ENCODE results near the gene DBN1.

DBN1 gene

DNA sequence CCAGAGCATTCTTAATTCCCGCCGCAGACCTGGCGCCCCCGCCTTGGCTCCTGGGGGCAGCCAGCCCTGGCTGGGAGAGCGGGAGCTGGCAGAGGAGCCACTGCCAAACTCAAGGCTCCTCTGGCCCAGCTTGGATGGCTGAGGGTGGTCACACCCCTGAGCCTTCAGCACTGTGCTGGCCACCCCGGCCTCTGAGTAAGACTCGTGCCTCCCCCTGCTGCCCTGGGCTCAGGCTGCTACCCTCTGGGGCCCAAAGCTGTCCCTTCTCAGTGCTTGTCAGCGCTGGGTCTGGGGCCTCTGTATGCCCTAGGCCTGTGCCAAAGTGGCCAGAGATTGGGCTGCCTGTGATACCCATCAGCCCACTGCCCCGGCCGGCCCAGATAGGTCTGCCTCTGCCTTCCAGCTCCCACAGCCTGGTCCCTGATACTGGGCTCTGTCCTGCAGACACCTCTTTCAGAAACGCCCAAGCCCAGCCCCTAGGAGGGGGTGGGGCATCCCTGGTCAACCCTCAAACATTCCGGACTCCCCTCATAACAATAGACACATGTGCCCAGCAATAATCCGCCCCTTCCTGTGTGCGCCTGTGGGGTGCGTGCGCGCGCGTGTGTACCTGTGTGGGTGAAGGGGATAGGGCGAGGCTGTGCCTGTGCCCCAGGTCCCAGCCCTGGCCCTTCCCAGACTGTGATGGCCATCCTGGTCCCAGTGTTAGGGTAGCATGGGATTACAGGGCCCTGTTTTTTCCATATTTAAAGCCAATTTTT, 31.2 kb downstream of the DBN1 start:
- peaks cover 6 to 36% of the 10 kb centered on the region in 2 donors for H3K36me3 ChIP-seq (ENCODE audit: control insufficient read depth in 1 of 2, insufficient read depth in 2 of 2, low read length in 2 of 2)
- H3K27ac ChIP-seq (ENCODE audit: low read depth, low read length), result no peak overlapping the region
- H3K27me3 ChIP-seq (ENCODE audit: control insufficient read depth in 1 of 2, insufficient read depth in 2 of 2, low read length in 2 of 2), result no peaks in the 10 kb centered on the region
- no peak overlapping the region for H3K9ac ChIP-seq (ENCODE audit: low read depth in 1 of 2, low read length in 2 of 2)
- H3K4me3 ChIP-seq (ENCODE audit: low read depth in 1 of 2, low read length in 2 of 2), result no peak overlapping the region
- peaks cover 7 to 14% of the 10 kb centered on the region in 2 donors for H3K4me1 ChIP-seq (ENCODE audit: control insufficient read depth in 1 of 2, insufficient read depth in 2 of 2, low read length in 2 of 2)
- no peaks in the 10 kb centered on the region for H3K9me3 ChIP-seq (ENCODE audit: control insufficient read depth in 1 of 2, low read length in 2 of 2)

DNA sequence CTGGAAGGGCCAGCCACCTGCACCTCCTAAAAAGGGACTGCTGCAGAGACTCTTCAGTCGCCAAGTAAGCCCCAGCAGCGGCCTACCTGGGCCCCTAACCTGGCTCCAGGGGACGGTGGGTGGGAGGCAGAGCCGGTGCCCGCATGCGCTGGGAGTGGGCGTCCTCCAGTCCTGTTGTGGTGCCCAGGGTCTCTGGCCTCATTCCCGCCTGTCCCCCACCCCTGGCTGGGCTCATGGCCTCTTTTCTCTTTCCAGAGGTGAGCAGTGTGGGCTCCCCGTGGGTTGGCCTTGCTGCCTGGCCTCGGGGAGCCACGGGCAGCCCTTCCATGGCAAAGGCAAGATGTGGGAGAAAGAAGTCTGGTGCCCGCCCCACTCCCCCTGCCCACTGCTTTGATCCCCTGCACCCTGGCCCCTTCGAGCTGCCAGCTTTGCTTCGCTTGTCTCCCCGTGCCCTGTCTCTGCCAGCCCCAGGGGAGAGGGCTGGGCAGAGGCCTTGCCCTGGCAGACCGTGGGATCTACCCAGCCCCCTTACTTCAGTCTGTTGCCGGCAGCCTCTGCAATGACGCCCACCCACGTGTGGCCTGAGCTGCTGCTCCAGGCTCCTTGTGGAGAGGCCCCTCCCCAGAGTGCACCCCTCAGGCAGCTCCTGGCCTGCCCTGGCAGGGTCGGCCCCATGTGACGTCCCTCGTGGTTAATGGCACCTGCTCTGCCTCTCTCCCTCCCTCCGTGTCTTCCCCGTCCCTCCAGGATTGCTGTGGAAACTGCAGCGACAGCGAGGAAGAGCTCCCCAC, 32.2 kb downstream of the DBN1 start:
- H3K4me3 ChIP-seq (ENCODE audit: low read depth in 1 of 2, low read length in 2 of 2), result no peak overlapping the region
- H3K9ac ChIP-seq (ENCODE audit: low read depth in 1 of 2, low read length in 2 of 2), result no peak overlapping the region
- H3K27ac ChIP-seq (ENCODE audit: low read depth, low read length), result no peak overlapping the region
- no peaks in the 10 kb centered on the region for H3K9me3 ChIP-seq (ENCODE audit: control insufficient read depth in 1 of 2, low read length in 2 of 2)
- H3K27me3 ChIP-seq (ENCODE audit: control insufficient read depth in 1 of 2, insufficient read depth in 2 of 2, low read length in 2 of 2), result no peaks in the 10 kb centered on the region
- H3K36me3 ChIP-seq (ENCODE audit: control insufficient read depth in 1 of 2, insufficient read depth in 2 of 2, low read length in 2 of 2), result peaks cover 10 to 43% of the 10 kb centered on the region in 2 donors
- peaks cover 5 to 10% of the 10 kb centered on the region in 2 donors for H3K4me1 ChIP-seq (ENCODE audit: control insufficient read depth in 1 of 2, insufficient read depth in 2 of 2, low read length in 2 of 2)

DNA sequence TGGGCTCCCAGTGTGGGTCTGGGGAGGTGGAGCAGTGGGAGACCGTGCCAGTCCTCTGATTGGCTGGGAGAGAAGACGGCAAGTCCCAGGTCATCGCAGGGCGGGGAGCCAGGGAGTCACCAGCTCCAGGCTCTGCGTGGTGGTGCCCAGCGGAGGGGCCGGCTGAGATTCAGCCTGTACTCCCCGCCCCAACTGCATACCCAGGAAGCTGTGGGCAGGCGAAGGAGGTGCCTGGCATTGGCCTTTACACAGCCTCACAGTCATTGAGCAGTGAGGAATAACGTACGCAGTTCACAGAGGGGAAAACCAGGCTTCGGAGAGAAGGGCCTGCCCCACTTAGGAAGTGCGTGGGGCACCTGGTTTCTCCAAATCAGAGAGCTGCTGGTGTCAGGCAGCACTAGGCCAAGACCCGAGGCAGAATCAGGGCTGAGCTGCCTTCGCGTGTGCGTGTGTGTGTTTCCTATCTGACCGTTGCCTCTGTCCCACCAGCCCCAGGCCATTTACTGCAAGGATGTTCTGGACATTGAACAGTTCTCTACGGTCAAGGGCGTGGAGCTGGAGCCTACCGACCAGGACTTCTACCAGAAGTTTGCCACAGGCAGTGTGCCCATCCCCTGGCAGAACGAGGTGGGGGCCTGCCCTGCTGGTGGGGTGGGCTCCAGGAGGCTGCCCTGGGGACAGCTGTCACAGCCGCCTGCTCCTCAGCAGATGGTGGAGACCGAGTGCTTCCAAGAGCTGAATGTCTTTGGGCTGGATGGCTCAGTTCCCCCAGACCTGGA, 33.0 kb downstream of the DBN1 start:
- H3K9ac ChIP-seq (ENCODE audit: low read depth in 1 of 2, low read length in 2 of 2), result no peak overlapping the region
- peaks cover 15 to 49% of the 10 kb centered on the region in 2 donors for H3K36me3 ChIP-seq (ENCODE audit: control insufficient read depth in 1 of 2, insufficient read depth in 2 of 2, low read length in 2 of 2)
- no peak overlapping the region for H3K27ac ChIP-seq (ENCODE audit: low read depth, low read length)

DNA sequence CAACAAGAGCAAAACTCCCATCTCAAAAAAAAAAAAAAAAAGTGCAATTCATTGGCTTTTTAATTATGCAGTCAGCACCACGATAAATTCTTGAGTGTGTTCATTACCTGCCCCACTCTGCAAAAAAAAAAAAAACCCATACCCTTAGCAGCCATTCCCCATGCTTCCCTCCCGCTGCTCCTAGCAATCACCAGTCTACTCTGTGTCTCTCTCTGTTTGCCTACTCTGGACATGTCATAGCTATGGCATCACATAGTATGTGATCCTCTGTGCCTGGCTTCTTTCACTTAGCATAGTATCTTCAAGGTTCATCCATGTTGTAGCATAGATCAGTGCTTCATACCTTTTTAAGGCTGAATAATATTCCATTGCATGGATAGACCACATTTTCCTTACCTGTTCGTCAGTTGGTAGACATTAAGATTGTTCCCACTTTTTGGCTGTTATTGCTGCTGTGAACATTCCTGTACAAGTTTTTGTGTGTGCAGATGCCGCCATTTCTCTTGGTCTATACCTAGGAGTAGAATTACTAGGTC, 33.8 kb downstream of the DBN1 start:
- no peaks in the 10 kb centered on the region for H3K27me3 ChIP-seq (ENCODE audit: control insufficient read depth in 1 of 2, insufficient read depth in 2 of 2, low read length in 2 of 2)
- no peak overlapping the region for H3K27ac ChIP-seq (ENCODE audit: low read depth, low read length)
- H3K36me3 ChIP-seq (ENCODE audit: control insufficient read depth in 1 of 2, insufficient read depth in 2 of 2, low read length in 2 of 2), result peaks cover 21 to 57% of the 10 kb centered on the region in 2 donors
- H3K4me1 ChIP-seq (ENCODE audit: control insufficient read depth in 1 of 2, insufficient read depth in 2 of 2, low read length in 2 of 2), result no peaks in the 10 kb centered on the region
- H3K9me3 ChIP-seq (ENCODE audit: control insufficient read depth in 1 of 2, low read length in 2 of 2), result no peaks in the 10 kb centered on the region
- H3K9ac ChIP-seq (ENCODE audit: low read depth in 1 of 2, low read length in 2 of 2), result no peak overlapping the region
- H3K4me3 ChIP-seq (ENCODE audit: low read depth in 1 of 2, low read length in 2 of 2), result no peak overlapping the region

More for the DNA sequence above, 33.0 kb downstream of the DBN1 start:
- Histone ChIP-seq H3K4me3 (ENCODE audit: low read depth in 1 of 2, low read length in 2 of 2) (no peak overlapping the region), H3K4me1 (ENCODE audit: control insufficient read depth in 1 of 2, insufficient read depth in 2 of 2, low read length in 2 of 2) (peaks cover 0 to 3% of the 10 kb centered on the region in 2 donors), H3K27me3 (ENCODE audit: control insufficient read depth in 1 of 2, insufficient read depth in 2 of 2, low read length in 2 of 2) (no peaks in the 10 kb centered on the region), H3K9me3 (ENCODE audit: control insufficient read depth in 1 of 2, low read length in 2 of 2) (no peaks in the 10 kb centered on the region)

DNA sequence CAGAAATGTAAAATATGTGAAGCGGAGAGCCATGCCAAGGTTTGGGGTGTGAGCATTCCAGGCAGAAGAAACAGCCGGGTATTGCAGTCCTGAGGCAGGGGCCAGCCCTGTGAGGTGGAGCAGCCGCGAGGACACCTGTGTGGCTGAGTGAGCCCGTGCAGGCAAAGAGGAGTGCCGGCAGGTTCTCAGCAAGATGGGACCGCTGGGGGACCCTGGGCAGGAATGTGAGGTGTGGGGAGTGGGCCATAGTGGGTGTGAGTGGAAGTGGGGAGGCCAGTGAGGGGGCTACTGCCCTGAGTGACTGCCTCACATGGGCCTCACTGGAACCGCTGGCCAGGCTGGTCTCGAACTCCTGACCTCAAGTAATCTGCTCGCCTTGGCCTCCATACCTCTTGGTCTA, 35.0 kb downstream of the DBN1 start:
- Histone ChIP-seq H3K9me3 (ENCODE audit: control insufficient read depth in 1 of 2, low read length in 2 of 2) (no peaks in the 10 kb centered on the region), H3K4me1 (ENCODE audit: control insufficient read depth in 1 of 2, insufficient read depth in 2 of 2, low read length in 2 of 2) (no peaks in the 10 kb centered on the region), H3K9ac (ENCODE audit: low read depth in 1 of 2, low read length in 2 of 2) (no peak overlapping the region), H3K27me3 (ENCODE audit: control insufficient read depth in 1 of 2, insufficient read depth in 2 of 2, low read length in 2 of 2) (no peaks in the 10 kb centered on the region), H3K27ac (ENCODE audit: low read depth, low read length) (no peak overlapping the region), H3K4me3 (ENCODE audit: low read depth in 1 of 2, low read length in 2 of 2) (no peak overlapping the region), H3K36me3 (ENCODE audit: control insufficient read depth in 1 of 2, insufficient read depth in 2 of 2, low read length in 2 of 2) (peaks cover 32 to 67% of the 10 kb centered on the region in 2 donors)

DNA sequence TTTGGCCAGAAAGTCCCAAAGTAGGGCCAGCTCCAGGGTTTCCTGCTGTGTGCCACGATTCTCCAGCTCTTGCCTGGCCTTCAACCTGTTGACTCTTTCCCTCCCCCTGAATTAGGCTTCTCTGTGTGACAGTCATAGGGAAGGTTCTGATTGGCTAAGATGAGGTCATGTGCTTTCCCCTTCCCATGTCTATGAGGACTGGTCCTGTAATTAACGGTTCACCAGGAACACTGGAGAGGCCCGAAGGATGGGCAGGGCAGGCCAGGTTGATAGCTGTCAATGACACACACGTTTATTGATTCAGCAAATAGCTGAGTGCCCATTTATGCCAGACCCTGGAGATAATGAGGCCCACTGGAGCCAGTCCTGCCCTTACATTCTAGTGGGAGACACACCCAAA, 35.8 kb downstream of the DBN1 start:
- peaks cover 40 to 76% of the 10 kb centered on the region in 2 donors for H3K36me3 ChIP-seq (ENCODE audit: control insufficient read depth in 1 of 2, insufficient read depth in 2 of 2, low read length in 2 of 2)
- peaks cover 0 to 7% of the 10 kb centered on the region in 2 donors for H3K4me1 ChIP-seq (ENCODE audit: control insufficient read depth in 1 of 2, insufficient read depth in 2 of 2, low read length in 2 of 2)
- H3K4me3 ChIP-seq (ENCODE audit: low read depth in 1 of 2, low read length in 2 of 2), result no peak overlapping the region

DNA sequence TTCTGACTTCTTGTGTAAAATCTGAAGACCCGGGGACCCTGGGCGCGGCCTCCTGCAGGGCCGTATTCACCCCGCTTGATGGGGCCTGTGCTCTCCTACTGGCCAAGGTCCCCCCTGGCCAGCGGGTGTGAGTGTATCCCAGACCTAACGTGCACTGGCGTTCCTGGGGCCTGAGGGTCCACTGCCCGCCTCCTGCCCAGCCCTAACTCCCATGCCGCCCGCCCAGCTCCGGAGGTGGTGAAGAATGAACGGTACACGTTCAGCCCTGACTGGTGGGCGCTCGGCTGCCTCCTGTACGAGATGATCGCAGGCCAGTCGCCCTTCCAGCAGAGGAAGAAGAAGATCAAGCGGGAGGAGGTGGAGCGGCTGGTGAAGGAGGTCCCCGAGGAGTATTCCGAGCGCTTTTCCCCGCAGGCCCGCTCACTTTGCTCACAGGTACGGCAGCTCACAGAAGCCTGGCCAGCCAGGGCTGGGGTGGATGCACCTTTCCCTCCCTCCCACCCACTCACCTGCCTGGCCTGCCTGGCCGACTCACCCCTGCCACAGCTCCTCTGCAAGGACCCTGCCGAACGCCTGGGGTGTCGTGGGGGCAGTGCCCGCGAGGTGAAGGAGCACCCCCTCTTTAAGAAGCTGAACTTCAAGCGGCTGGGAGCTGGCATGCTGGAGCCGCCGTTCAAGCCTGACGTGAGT, 37.4 kb downstream of the DBN1 start:
- Histone ChIP-seq H3K27me3 (ENCODE audit: control insufficient read depth in 1 of 2, insufficient read depth in 2 of 2, low read length in 2 of 2) (no peaks in the 10 kb centered on the region), H3K4me3 (ENCODE audit: low read depth in 1 of 2, low read length in 2 of 2) (no peak overlapping the region), H3K36me3 (ENCODE audit: control insufficient read depth in 1 of 2, insufficient read depth in 2 of 2, low read length in 2 of 2) (peaks cover 51 to 81% of the 10 kb centered on the region in 2 donors), H3K9ac (ENCODE audit: low read depth in 1 of 2, low read length in 2 of 2) (no peak overlapping the region), H3K27ac (ENCODE audit: low read depth, low read length) (no peak overlapping the region), H3K4me1 (ENCODE audit: control insufficient read depth in 1 of 2, insufficient read depth in 2 of 2, low read length in 2 of 2) (peaks cover 4 to 24% of the 10 kb centered on the region in 2 donors), H3K9me3 (ENCODE audit: control insufficient read depth in 1 of 2, low read length in 2 of 2) (no peaks in the 10 kb centered on the region)

More for the DNA sequence above, 35.8 kb downstream of the DBN1 start:
- Histone ChIP-seq H3K27me3 (ENCODE audit: control insufficient read depth in 1 of 2, insufficient read depth in 2 of 2, low read length in 2 of 2) (no peaks in the 10 kb centered on the region), H3K9me3 (ENCODE audit: control insufficient read depth in 1 of 2, low read length in 2 of 2) (no peaks in the 10 kb centered on the region), H3K9ac (ENCODE audit: low read depth in 1 of 2, low read length in 2 of 2) (no peak overlapping the region), H3K27ac (ENCODE audit: low read depth, low read length) (no peak overlapping the region)

DNA sequence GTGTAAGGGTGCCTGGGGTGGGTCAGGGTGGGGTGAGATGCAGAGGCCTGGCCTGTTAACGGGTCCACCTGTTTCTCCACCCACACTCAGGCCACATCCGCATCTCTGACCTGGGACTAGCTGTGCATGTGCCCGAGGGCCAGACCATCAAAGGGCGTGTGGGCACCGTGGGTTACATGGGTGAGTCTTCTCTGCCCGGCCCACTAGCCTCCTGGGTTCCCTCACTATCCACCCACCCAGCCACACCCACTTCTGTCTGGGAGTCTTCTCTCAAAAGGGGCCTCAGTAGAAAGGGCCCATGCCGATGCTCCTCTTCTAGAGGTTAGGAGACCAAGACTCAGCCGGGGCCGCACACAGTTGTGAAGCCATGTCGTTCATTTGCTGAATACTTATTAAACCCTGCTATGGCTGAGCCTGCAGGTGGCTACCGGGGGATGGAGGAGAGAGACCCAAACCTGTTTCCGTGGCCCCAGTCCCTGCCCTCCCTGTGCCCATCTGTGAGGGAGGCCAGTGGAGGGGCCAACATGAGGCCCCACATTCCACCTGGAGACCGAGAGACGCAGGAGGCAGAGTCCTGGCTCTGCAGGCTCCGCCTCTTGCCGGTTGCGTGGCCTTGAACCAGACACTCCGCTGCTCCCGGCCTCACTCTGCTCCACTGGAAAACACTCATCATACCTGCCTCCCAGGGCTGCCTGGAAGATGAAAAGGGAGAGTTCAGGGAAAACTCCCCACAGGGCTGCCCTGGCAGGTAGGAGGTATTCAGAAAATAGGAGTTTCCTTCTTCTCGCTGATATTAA, 38.3 kb downstream of the DBN1 start:
- H3K9ac ChIP-seq (ENCODE audit: low read depth in 1 of 2, low read length in 2 of 2), result no peak overlapping the region
- peaks cover 11 to 32% of the 10 kb centered on the region in 2 donors for H3K4me1 ChIP-seq (ENCODE audit: control insufficient read depth in 1 of 2, insufficient read depth in 2 of 2, low read length in 2 of 2)
- H3K4me3 ChIP-seq (ENCODE audit: low read depth in 1 of 2, low read length in 2 of 2), result no peak overlapping the region
- no peak overlapping the region for H3K27ac ChIP-seq (ENCODE audit: low read depth, low read length)
- H3K9me3 ChIP-seq (ENCODE audit: control insufficient read depth in 1 of 2, low read length in 2 of 2), result no peaks in the 10 kb centered on the region
- peaks cover 53 to 81% of the 10 kb centered on the region in 2 donors for H3K36me3 ChIP-seq (ENCODE audit: control insufficient read depth in 1 of 2, insufficient read depth in 2 of 2, low read length in 2 of 2)
- no peaks in the 10 kb centered on the region for H3K27me3 ChIP-seq (ENCODE audit: control insufficient read depth in 1 of 2, insufficient read depth in 2 of 2, low read length in 2 of 2)

DNA sequence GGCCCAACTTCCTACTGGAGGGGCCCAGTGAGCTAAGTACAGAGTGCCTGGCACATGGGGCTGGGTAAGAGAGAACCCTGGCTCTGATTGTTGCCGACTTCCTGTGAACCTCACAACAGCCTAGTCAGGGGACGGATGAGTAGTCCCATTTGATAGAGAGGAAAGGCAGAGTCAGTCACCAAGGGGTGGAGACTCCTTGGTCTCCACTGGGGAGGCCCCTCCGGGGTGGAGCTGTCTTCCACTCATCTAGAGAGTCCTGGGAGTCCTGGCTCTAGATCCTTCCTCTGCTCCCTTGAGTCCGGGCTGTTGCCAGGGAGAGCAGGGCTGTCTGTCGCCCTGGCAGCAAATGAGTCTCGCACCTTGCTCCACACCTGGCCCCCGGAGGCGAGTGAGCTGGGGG, 39.0 kb downstream of the DBN1 start:
- Histone ChIP-seq H3K4me3 (ENCODE audit: low read depth in 1 of 2, low read length in 2 of 2) (no peak overlapping the region), H3K9ac (ENCODE audit: low read depth in 1 of 2, low read length in 2 of 2) (no peak overlapping the region), H3K4me1 (ENCODE audit: control insufficient read depth in 1 of 2, insufficient read depth in 2 of 2, low read length in 2 of 2) (peaks cover 16 to 39% of the 10 kb centered on the region in 2 donors), H3K27me3 (ENCODE audit: control insufficient read depth in 1 of 2, insufficient read depth in 2 of 2, low read length in 2 of 2) (no peaks in the 10 kb centered on the region), H3K36me3 (ENCODE audit: control insufficient read depth in 1 of 2, insufficient read depth in 2 of 2, low read length in 2 of 2) (peaks cover 53 to 78% of the 10 kb centered on the region in 2 donors), H3K9me3 (ENCODE audit: control insufficient read depth in 1 of 2, low read length in 2 of 2) (no peaks in the 10 kb centered on the region), H3K27ac (ENCODE audit: low read depth, low read length) (no peak overlapping the region)
